ENCODE results near the gene NBPF4. TPM values are rescaled to one million over a fixed set of nuclear protein-coding genes. Genes with fewer than 3 reads are reported as not detected.

NBPF4 gene
- polyA plus RNA-seq, 2 of the 4 experiments (the other 2 are of a cell fraction): 0.25 to 0.37 TPM

DNA sequence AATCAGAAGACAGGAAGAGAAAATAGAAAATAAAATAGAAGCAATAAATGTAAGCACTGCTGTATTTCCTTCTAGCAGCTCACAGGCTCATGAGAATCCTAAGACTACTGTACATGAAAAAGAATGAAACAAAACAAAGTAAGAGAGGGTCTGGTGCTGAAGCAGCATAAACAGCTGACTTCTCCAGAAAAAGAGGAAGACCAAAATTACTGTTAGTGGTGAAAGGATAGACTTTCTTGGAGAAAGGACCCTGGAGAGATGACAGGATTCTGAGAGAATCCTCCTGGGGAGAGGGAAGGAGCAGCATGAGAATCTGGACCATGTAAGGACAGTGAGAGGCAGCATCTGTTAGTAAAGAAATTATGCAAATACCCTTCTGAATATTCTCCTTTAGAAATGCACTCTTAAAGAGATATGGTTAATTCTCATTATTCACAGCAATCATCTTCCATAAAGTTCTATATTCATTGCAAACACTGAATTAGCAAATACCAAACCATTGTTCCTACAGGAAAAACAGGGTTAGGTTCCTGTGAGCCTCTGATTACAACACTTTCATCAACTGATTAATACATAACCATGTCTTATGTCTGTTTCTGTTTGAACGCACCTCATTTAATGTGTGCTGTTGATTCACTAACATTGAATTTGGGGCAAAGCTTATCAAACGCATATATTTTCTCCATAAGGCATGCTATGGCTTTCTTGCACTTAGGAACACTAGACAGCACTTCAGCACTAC lies 60.7 kb downstream of the NBPF4 start:
- H3K4me3 ChIP-seq: no peak overlapping the region
- POLR2A ChIA-PET: no interaction called here
- WGBS (ENCODE audit: missing lambda C conversion rate): 40% methylated on average over 2 of the region's 2 CpGs
- H3K4me1 ChIP-seq: peaks cover 14% of the 10 kb centered on the region; the same call in 1 of the 3 replicates
- FAIRE-seq: no peak
- no peak for DNase-seq (ENCODE audit: low read depth in 1 of 2, low spot score in 1 of 2)
- no peak overlapping the region for H3K27ac ChIP-seq
- H3K9me3 ChIP-seq: no peaks in the 10 kb centered on the region
- CTCF ChIA-PET: interaction anchor here (1.1 kb wide), 1 partner anchor 378 kb away, joined by 3 read pairs; no protein-coding TSS in a partner anchor
- H3K4me2 ChIP-seq: peak overlapping the region; percentile 37; the same call in 1 of the 3 replicates
- ATAC-seq: no peak
- TF ChIP-seq, protein P1, sequence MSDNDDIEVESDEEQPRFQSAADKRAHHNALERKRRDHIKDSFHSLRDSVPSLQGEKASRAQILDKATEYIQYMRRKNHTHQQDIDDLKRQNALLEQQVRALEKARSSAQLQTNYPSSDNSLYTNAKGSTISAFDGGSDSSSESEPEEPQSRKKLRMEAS (IDR thresholded peaks at IDR 0.05): no peak
- TF ChIP-seq, protein P2, sequence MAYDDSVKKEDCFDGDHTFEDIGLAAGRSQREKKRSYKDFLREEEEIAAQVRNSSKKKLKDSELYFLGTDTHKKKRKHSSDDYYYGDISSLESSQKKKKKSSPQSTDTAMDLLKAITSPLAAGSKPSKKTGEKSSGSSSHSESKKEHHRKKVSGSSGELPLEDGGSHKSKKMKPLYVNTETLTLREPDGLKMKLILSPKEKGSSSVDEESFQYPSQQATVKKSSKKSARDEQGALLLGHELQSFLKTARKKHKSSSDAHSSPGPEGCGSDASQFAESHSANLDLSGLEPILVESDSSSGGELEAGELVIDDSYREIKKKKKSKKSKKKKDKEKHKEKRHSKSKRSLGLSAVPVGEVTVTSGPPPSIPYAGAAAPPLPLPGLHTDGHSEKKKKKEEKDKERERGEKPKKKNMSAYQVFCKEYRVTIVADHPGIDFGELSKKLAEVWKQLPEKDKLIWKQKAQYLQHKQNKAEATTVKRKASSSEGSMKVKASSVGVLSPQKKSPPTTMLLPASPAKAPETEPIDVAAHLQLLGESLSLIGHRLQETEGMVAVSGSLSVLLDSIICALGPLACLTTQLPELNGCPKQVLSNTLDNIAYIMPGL (CRISPR knock-in tag; IDR thresholded peaks at IDR 0.05; ENCODE audit: borderline replicate concordance): no peak
- TF ChIP-seq, protein P3, sequence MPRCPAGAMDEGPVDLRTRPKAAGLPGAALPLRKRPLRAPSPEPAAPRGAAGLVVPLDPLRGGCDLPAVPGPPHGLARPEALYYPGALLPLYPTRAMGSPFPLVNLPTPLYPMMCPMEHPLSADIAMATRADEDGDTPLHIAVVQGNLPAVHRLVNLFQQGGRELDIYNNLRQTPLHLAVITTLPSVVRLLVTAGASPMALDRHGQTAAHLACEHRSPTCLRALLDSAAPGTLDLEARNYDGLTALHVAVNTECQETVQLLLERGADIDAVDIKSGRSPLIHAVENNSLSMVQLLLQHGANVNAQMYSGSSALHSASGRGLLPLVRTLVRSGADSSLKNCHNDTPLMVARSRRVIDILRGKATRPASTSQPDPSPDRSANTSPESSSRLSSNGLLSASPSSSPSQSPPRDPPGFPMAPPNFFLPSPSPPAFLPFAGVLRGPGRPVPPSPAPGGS (IDR thresholded peaks at IDR 0.05): no peak
- TF ChIP-seq RCOR1 (IDR thresholded peaks at IDR 0.05; ENCODE audit: low read depth, low read length) (no peak), NFE2L2 (conservative IDR thresholded peaks at IDR 0.05; ENCODE audit: low read length) (no peak), HOXB5 (CRISPR knock-in tag; IDR thresholded peaks at IDR 0.05) (no peak), SREBF2 (IDR thresholded peaks at IDR 0.05) (no peak), ZSCAN20 (CRISPR knock-in tag; IDR thresholded peaks at IDR 0.05) (no peak), MYC (IDR thresholded peaks at IDR 0.05; ENCODE audit: borderline replicate concordance, low read length) (no peak), ESRRA (IDR thresholded peaks at IDR 0.05; ENCODE audit: borderline replicate concordance, low read length) (no peak), KDM5A (IDR thresholded peaks at IDR 0.05) (no peak), PHF8 (IDR thresholded peaks at IDR 0.05; ENCODE audit: borderline replicate concordance, low read depth) (no peak), JUNB (IDR thresholded peaks at IDR 0.05) (no peak), CEBPB (IDR thresholded peaks at IDR 0.05) (no peak)
- TF ChIP-seq, protein P4, sequence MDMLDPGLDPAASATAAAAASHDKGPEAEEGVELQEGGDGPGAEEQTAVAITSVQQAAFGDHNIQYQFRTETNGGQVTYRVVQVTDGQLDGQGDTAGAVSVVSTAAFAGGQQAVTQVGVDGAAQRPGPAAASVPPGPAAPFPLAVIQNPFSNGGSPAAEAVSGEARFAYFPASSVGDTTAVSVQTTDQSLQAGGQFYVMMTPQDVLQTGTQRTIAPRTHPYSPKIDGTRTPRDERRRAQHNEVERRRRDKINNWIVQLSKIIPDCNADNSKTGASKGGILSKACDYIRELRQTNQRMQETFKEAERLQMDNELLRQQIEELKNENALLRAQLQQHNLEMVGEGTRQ (IDR thresholded peaks at IDR 0.05): no peak

DNA sequence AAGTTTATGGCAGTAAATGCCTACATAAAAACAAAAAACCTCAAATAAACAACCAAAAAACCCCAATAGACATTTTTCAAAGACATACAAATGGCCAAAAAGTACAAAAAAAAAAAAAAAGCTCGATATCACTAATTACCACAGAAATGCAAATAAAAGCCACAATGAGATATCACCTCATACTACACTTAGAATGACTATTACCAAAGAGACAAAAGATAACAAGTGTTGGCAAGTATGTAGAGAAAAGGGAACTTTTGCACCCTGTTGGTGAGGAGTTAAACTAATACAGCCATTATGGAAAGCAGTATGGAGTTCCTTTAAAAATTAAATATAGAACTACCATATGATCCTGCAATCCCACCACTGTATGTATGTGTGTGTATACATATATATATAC lies 64.9 kb downstream of the NBPF4 start:
- ATAC-seq (no peak), FAIRE-seq (no peak), DNase-seq (ENCODE audit: low read depth in 1 of 2, low spot score in 1 of 2) (no peak)
- peaks cover 7% of the 10 kb centered on the region for H3K9me3 ChIP-seq
- H3K27ac ChIP-seq: no peak overlapping the region
- 63% methylated on average over 1 of the region's 1 CpG for WGBS (ENCODE audit: missing lambda C conversion rate)
- CTCF ChIA-PET: no interaction called here
- no peak overlapping the region for H3K4me3 ChIP-seq
- POLR2A ChIA-PET: no interaction called here
- TF ChIP-seq, protein P3 (IDR thresholded peaks at IDR 0.05): no peak
- TF ChIP-seq ZFP36 (IDR thresholded peaks at IDR 0.05; ENCODE audit: borderline replicate concordance, partially characterized antibody): no peak
- TF ChIP-seq HOXB5 (CRISPR knock-in tag; IDR thresholded peaks at IDR 0.05): no peak
- no peak overlapping the region for H3K4me2 ChIP-seq
- H3K4me1 ChIP-seq: peaks cover 14% of the 10 kb centered on the region; the same call in 1 of the 3 replicates

Other genes with a start within 250 kb of the NBPF4 start
- 34.2 and 45.6 TPM in 2 replicates for gene SLC25A24, start 43.7 kb downstream of the NBPF4 start, polyA plus RNA-seq (2011; rRNA removed)
- gene SLC25A24, start 43.7 kb downstream of the NBPF4 start, polyA plus RNA-seq (2017; fragmentation: RNase III; extraction: RNeasy Plus Mini Kit Qiagen cat#74134 plus additional on column Dnase treatment): 24.1 to 25.5 TPM (median 25.3 TPM) in 3 replicates
- gene NBPF6, start 206.3 kb upstream of the NBPF4 start, polyA plus RNA-seq (2011; rRNA removed): 0.07 TPM in 1 of 2 replicates, not detected in the other
- 0.18 TPM in 1 of 3 replicates, not detected in the others for gene NBPF6, start 206.3 kb upstream of the NBPF4 start, polyA plus RNA-seq (2017; fragmentation: RNase III; extraction: RNeasy Plus Mini Kit Qiagen cat#74134 plus additional on column Dnase treatment)